Mucosa of gallbladder (tissue), 1 donor: ENCODE data around the gene DUSP3. TPM values are rescaled to one million over a fixed set of nuclear protein-coding genes. Genes with fewer than 3 reads are reported as not detected.

Experiments used
- DNase-seq: peaks from one replicate; pipeline ENCODE4 v3.0.0-alpha.2; 2020; ENCODE audit warnings: low spot score
- total RNA-seq: library from RNA; stranded (reverse); gene quantifications from one replicate; pipeline ENCODE4 v1.2.1, GENCODE V29; 2021
- donor health status: DM: no; HTN: no; CAD: no.

DUSP3 gene
- total RNA-seq, 1 donor from 2014 or later, result 127 TPM

DNA sequence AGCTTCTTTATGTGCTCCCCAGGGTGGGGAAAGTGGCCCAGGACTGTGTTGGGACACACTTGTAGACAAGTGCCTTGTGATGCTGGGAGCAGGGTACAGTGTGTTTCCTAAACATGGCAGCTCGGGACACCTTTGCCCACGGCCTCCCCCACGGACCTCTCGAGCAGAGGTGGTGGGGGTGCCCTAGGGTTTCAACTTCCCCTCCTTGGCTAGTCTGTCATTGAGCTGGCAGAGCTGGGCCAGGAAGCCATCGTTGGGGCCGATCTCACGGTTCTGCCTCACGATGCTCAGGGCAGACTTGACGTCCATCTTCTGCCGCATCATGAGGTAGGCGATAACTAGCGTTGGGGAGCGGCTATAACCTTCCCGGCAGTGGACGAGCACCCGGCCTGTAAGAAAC is 9.4 kb downstream of the DUSP3 start:
- no peak for DNase-seq

DNA sequence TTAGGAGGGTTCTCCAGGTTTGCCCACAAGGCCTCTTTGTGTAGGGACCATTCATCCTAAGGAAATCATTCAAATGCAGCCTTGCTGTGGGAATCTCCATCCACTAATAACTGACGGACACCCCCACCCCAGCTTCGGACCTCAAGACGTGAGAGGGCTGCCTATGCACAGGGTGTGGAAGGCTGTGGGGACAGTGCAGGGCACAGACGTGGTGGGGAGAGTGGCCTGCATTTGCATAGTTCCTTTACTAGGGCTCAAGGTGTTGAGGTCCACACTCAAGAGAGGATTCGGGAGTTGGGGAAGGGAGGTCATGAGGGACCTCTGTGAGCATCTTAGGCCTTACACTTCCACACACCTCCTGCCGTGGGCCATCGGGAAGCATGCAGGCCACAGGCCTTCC is 9.8 kb downstream of the DUSP3 start:
- DNase-seq, result no peak

DNA sequence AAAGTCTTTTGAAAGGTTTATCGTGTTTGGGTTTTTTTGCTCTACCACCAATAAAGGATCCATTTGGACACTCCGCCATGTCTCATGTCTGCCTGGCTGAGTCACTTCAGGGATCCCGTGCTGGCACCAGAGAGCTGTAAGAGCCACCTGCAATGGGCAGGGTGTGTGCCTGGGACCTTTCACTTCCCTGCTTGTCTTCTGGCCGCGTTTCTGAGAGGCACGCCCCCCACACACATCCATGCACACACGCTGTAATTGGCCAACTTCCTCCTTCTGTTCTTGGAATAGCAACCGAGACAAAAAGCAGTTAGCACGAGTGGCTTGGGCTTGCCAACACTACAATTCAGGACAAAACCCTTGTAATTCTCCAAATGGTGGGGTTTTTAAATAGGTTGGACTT is 10.4 kb downstream of the DUSP3 start:
- peak; percentile 71 for DNase-seq

DNA sequence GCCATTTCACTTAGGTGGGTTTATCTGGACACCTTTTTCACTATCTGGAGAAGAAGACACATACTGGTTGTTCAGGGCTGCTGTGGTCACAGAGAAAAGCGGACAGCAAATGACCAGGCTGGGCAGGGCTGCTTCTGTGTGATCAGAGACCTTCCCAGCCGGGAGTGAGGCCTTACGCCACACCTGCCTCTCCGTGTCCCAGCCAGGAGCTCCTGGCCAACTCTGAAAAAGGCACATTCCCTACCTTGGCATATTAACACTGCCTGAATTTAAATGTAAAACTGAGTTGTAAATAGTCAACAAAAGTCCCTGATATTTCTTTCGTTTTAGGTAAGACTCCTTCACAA is 11.1 kb downstream of the DUSP3 start:
- DNase-seq, result no peak

DNA sequence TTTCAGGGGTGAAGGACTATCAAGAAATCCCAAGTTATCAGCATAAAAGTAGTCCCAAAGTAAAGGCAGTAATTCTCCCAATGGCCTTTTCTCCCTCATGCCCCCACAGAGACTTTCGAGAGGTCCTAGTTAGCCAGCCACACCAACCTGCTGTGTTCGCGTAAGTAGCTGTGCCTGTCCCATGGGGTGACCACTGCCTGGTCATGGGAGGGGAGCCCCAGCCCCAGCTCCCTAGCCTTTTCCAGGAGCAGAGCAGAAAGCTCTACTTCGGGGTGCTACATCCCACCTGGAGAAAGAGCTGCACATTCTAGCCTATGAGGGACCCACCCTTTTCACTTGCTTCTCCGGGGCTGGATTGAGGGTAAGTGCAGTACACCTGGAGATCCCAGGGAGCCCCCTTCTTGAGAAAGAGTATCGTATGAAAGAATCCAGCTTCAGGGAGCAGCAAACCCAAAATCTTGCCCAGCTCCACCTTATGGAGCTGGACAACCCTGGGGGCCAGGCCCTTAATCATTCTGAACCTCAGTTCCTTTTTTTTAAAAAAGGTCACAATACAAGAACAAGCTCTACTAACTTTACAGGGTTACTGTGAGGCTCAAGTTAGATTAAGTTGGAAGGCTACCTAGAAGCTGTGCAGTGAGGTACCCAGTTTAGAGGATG is 11.6 kb downstream of the DUSP3 start:
- no peak for DNase-seq

DNA sequence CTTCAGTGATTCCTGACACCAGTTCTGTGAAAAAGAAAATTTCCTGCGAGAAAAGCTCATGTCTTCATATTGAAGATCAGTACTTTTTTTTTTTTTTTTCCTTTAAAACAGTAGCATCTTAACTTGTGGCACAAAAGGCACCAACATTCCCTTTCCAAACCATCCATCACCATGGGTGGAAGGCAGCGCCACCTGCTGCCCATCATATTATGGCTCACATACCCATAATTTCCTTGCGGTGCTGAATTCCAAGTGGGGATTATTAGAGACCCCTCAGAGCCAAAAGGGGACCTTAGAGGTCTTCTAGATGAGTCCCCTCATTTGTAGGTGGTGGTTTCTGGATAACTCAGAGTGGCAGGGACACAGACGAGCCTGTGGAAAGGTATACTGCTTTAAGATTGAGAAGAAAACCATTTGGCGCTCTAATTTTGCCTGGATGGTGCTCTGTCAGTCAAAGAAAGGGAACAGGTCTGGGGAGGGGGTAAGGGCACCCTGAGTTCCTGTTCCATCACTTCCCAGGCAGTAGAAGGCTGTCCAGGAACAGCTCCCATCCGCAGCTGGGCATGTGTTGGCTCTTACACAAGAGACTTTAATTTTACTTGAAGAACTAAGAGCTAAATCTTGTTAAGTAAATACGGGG is 12.2 kb downstream of the DUSP3 start:
- peak; percentile 62 for DNase-seq

DNA sequence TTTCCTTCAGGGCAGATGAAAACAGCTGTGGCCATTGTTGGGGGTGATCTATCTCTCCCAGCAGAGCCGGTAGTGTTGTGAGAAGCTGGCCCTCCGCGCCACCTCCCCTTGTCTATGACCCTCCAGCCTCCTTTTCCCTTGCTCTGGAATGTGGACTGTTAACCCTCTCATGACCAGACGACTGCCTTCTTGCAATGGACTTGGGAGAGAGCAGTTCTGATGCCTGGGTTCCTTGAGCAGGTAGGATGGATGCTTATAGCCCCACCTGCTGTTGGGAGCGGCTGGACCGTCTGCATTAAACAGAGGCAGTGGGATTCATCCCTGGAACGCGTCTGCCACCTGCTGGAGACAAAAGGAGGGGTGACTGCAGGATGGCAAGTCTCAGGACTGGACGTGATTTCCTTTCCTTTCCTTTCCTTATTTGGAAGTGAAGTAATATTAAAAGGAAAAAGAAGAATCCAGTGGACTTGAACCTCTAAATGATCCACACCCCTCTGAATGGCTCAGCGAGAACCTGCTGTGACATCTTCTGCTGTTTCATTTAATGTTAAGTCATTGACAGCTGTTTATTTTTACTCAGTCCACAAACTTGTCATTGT is 18.4 kb downstream of the DUSP3 start:
- peak; percentile 95 for DNase-seq

DNA sequence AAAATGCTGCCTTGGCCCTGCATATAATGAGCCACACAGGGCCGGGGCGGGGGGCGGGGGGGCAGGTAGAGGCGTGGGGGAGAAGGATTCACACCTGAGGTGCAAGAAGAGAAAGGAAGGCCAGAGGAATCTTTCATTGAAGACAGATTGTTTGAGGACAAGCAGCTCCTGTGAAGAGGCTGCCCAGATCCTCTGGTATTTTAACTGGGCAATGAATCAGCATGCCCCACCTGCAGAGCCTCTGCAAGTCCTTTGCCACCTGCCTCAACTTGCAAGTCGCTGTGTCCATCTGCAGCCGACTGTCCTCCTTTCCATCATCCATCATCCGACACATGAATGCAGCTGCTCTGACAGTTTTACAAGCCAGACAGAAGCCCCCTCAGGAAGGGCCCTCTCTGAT is 18.9 kb downstream of the DUSP3 start:
- no peak for DNase-seq

DNA sequence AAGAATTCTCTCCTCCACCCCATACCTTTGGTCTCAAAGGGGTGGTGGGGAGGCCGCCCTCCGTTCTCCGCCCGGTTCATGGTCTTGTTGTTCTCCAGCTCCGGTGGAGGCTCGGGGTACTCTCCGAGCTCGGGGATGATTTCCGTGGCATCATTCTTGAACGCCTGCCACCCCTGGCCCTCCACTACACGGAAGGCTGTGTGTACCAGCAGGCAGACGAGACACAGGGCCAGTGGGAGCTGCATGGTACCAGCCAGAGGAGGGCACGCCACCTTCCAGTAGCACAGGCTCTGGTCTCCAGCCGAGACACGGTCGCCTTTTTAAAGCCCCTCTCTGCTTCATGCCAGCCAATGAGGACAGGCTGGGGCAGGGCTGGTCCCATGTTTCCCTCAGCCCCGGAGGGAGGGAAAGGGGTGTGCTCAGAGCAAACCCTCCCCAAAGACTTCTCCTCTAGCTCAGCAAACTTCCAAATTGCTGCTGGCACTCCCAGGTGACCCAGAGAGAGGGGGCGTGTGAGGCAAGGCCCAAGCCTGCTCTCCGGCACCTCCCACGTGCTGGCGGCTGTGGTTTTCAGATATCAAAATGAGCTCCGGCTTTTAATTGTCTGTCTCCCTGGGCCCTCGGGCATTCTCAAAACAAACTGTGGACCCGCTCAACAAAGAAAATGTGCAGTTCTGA is 20.1 kb downstream of the DUSP3 start, which contains the start of gene SOST:
Gene SOST, minus strand, starts transcription at position 295 of the 678 bp plus-strand sequence. Its CDS starts 50 bp downstream, at position 245.
- DNase-seq, result no peak

DNA sequence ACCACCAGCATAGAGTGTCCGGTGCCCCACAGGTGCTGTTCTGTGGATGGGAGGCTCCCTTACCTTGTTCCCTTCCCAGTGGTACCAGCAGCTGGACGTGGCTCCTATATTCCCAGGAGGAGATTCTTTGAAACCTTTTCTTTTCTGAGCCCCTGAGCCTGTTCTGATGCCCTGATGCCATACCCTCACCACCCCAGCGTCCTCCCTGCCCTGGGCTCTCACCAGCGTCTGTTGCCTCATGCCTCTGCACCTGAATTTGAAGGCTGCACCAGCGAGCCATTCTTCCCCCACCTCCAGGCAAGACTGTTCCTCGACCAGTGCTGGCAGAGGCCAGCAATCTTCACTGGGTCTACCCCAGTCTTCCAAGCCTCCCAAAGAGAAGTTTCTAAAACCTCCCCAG is 20.7 kb downstream of the DUSP3 start:
- no peak for DNase-seq

DNA sequence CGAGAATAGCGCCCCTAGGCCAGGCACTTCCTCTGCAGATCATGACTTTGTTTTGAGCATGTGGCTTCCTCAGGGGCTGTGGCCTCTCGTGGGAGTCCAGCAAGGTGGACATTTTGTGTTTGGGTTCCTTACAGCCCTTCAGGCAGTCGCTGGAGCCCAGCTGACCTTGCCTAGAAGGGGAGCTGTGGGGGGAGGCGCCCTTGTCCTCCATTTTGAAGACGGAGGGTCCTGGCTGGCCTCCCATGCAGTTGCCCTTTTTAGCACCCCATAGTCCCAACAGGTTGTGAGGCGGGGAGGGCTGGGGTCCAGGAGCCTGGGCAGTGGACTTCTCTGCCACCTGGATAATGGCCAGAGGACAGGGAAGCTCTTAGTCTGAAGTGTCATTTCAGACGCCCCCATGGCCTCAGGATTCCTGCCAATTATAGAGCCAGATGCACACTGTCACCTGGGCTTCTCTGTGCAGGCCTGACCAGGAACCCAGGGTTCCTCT is 21.6 kb downstream of the DUSP3 start:
- no peak for DNase-seq

DNA sequence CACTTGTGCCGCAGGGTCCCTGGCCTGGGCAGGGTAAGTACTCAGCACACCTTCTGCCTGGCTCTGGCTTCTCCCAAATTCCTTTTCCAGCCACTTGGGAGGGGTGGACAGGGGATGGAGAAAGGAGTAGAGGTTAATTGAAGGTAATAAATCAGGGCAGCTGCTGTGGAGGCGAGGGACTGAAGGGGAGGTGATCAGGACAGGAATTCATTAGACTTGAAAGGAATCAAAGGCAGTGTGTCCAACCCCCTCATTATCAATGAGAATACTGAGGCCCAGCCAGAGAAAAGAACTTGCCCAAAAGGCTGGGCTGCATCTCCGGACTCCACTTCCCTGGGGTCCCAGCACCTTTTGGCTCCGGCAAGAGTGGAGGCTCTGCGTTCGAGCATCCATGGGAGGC is 22.6 kb downstream of the DUSP3 start:
- no peak for DNase-seq

DNA sequence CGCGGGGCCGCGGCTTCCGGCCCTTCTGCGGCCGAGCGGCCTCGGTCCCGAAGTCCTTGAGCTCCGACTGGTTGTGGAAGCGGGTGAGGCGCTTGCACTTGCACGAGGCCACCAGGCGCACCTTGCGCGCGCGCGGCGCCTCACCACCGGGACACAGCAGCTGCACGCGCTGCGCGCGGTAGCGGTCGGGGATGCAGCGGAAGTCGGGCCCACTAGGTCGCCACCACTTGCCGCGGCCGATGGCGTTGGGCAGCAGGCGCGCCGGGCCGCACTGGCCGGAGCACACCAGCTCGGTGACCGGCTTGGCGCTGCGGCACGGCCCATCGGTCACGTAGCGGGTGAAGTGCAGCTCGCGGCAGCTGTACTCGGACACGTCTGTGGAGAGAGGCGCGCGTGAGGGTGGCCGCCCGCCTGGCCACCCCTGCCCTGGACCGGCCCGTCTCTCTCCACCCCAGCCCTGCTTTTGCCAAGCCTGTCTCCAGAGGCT is 23.3 kb downstream of the DUSP3 start:
- no peak for DNase-seq

DNA sequence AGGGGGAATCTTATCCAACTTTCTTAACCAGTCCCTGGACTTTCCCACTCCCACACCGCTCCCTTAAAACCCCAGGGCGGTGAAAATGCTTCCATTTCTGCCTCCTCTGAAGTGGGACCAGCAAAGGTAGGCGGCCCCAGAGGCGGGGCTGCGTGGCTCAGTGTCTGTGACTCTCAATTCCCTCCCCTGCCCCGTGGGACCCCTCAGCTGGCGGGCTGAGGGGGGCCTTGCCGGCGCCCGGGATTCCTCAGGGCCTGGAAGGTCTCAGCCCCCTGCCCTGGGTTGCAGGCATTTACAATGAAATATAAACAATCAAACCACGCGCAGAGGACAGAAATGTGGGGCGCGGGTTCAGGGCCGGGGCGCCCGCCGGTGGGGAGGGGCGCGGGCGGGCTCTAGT is 23.8 kb downstream of the DUSP3 start:
- no peak for DNase-seq

DNA sequence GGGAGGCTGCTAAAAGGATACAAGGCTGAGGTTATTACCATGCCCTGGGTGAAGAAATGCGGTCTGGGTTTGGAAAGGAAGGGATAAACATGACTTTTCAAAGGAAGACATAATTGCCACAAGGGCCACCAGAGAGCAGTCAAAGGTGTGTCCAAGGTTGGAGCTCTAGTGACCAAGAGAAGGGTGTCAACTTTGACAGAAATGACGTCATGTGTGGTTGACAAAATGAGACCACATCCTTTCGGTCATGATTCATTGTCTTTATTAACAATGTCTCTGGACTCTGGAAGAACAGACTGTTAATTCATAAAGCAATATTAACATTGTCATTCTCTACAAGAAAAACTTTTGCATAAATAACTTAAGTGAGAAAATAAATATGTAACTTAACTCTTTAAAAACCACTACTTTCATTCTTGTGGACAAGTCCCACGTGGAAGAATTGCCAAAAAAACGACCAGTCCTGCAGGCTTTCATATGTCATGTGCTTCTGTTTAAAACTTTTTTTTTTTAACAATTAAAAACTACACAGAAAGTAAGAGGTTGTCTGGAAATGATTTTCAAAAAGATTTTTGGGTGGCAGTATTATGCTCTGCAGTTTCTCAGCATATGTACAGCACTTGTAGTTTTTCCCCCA is 25.2 kb downstream of the DUSP3 start:
- DNase-seq, result no peak

DNA sequence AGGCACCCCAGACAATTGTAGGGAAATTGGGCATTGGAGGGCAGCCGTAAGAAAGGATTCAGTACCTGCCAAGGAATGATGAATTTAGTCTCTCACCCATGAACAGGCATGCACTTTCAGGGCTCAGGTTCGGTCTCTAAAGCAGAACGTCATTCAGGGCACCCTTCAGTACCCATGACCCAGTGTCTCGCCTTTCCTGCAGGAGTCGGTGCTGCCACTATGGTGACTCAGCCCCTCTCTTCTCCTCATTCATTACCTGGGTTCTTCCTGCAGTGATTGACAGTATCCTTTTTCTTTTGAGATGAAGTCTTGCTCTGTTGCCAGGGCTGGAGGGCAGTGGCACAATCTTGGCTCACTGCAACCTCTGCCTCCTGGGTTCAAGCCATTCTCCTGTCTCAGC is 28.6 kb downstream of the DUSP3 start:
- no peak for DNase-seq

DNA sequence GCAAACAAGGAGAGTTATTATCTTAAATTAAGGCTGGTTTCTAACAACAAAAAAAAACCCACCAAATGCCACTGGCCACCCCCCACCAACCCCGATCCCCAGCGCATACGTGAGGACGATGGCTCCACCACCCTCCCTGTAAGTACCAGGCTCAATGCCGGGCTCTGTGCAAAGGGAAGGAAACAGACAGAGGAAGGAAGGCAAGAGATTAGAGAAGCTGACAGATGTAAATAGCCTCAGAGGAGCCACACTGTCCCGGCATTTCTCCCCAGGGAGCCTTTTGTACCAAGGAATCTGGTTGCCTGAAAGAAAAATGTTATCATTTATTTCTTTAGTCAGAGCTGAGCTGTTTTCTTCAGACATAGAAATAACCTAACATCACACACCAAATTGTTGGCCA is 33.2 kb downstream of the DUSP3 start:
- no peak for DNase-seq

DNA sequence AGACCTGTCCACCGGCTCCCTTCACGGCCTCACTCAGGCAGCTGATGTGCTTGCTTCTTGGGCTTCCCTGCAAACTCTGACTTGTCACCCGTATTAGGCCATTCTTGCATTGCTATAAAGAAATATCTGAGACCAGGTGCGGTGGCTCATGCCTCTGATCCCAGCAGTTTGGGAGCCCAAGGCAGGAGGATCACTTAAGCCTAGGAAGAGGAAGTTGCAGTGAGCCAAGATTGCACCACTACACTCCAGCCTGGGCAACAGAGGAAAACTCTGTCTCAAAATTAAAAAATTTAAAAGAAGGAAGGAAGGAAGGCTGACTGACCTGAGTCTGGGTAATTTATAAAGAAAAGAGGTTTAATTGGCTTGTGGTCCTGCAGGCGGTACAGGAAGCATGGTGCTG is 37.1 kb downstream of the DUSP3 start:
- DNase-seq, result no peak

DNA sequence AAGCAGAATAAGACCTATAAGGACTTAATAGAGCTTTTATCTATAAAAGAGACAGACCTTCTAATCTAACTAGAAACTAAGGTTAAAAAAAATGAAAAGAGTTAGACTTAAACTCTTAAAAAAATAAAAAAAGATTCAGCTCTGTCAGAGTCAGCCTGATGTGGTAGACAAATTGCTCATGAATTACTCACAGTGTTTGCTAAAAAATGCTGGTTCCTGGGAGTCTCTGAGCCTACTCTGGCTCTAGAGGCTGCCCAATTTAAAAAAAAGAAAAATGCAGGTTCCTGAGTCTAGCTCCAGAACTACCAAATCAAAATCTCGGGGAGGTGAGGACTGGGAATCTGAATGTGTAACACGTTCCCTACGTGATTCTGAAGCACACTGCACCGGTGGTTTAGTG is 38.2 kb downstream of the DUSP3 start:
- DNase-seq, result no peak

DNA sequence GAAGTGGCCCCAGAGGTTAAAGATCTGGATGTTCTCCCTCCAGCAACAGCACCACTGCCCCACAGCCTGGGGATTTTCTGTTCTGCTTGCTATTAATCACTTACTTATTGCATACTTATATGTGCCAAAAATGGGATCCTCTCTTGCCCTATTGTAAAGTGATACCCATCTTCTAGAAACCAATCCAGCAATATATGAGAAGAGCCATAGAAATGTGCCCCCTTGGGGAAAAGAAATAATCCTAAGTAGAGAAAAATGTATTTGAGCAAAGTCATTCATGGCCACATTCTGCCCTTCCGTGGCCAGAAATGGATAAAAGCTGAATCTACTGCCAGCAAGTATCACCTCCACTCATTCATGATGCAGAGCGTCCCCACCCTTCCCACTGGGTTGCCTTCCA is 41.1 kb downstream of the DUSP3 start:
- DNase-seq, result no peak

DNA sequence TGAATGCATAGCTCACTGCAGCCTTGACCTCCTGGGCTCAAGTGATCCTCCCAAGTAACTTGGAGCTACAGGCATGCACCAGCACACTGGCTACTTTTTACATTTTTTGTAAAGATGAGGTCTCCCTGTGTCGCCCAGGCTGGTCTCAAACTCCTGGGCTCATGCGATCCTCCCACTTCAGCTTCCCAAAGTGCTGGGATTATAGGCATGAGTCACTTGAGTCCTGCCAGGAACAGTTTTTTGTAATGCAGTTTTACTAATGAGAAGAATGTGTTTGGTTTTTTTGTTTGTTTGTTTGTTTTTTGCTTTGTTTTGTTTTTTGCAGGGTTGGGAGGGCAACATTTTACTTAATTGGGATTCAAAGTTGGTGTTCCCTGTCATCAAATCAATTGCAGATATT is 42.4 kb downstream of the DUSP3 start:
- DNase-seq, result no peak

DNA sequence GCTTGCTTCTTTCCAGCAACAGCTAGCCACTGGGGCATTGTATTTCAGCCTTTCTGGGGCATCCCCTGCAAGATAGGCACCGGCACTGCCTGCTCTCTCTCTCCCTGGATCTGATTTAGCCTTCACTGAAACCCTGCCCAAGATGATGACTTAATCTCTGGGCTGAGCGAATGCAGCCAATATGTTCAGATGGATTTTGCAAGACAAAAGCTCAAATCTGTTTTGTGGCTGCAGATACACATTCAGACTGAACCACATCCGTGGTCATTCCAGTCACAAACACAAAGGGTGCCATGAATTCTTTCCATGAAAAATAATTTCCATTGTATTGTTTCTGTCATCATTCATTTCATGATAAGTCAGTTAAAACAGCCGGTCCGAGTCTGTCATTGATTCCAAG is 44.4 kb downstream of the DUSP3 start:
- DNase-seq, result no peak
